Subcutaneous abdominal adipose tissue (tissue), 5 donors: ENCODE results near the gene POU2F2.

Experiments
- H3K27ac ChIP-seq: one replicate; pipeline ENCODE4 v1.7.0; 2013; ENCODE audit warnings: low read depth, mild to moderate bottlenecking, inconsistent platforms, low read length, moderate library complexity
- H3K27me3 ChIP-seq, 5 donors: one replicate each; pipeline ENCODE4 v1.7.0; 2013; ENCODE audit warnings: low read length in 5 of 5, inconsistent platforms in 1 of 5; ENCODE audit not compliant: control insufficient read depth in 5 of 5, insufficient read depth in 4 of 5
- H3K36me3 ChIP-seq, 5 donors: one replicate each; pipeline ENCODE4 v1.7.0; 2013; ENCODE audit warnings: low read length in 5 of 5; ENCODE audit not compliant: control insufficient read depth in 5 of 5, insufficient read depth in 5 of 5
- H3K4me1 ChIP-seq, 5 donors: one replicate each; pipeline ENCODE4 v1.7.0; 2013; ENCODE audit warnings: low read length in 5 of 5, mild to moderate bottlenecking in 3 of 5, moderate library complexity in 1 of 5; ENCODE audit not compliant: control insufficient read depth in 5 of 5, insufficient read depth in 5 of 5
- H3K4me3 ChIP-seq, 5 donors: one replicate each; pipeline ENCODE4 v1.7.0; 2013; ENCODE audit warnings: low read length in 5 of 5, low read depth in 1 of 5
- H3K9ac ChIP-seq, 5 donors: one replicate each; pipeline ENCODE4 v1.7.0; 2013; ENCODE audit warnings: low read length in 5 of 5, mild to moderate bottlenecking in 4 of 5, moderate library complexity in 3 of 5
- H3K9me3 ChIP-seq, 5 donors: one replicate each; pipeline ENCODE4 v1.7.0; 2013; ENCODE audit warnings: low read length in 5 of 5; ENCODE audit not compliant: control insufficient read depth in 5 of 5
- donor health status: healthy.
- donor health status: healthy.
- donor health status: healthy.
- donor health status: healthy.
- donor health status: healthy.

Gene POU2F2

DNA sequence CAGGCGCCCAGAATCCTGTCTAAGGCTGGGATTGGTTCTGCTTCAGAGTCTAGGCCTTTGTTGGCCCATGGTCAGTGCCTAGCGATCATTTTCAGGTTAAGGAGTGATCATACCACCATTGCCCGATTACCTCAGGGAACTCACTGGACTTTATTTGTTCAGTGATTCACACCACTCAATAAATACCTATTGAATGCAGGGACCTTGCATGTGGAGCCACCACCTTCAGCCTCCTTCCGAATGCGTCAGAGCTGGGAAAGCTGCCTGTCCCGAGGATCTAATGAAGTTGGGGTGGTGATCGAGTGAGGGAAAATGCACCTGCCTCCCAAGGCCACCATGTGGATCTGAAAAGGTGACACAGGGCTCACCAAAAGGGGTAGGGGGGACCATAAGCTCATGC, 40.0 kb upstream of the POU2F2 start:
- Histone ChIP-seq H3K27me3 (peaks cover 12 to 47% (median 42%) of the 10 kb centered on the region in 5 donors), H3K4me3 (no peak overlapping the region), H3K36me3 (no peaks in the 10 kb centered on the region)

DNA sequence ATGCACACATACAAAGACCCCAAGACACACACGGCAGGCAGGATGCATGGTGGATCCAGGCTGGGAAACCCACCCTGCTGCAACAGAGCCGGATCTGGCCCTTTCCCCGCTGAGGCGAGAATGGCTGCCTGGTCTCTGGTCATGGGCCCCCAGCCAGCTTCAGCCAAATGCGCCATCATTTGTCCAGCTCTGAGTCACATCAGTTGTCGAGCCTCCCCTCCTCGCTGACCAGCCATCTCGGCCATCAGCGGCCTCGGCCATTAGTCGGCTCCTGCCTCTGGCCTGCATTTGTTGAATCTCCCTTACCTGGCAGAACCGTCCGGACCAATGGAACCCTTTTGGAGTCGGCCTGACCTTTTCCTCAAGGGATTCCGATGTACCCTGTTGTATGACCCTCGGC, 38.5 kb upstream of the POU2F2 start:
- peaks cover 12 to 41% (median 41%) of the 10 kb centered on the region in 5 donors for H3K27me3 ChIP-seq
- H3K9me3 ChIP-seq: no peaks in the 10 kb centered on the region
- H3K27ac ChIP-seq: no peak overlapping the region
- no peak overlapping the region for H3K4me3 ChIP-seq
- no peaks in the 10 kb centered on the region for H3K36me3 ChIP-seq
- no peak overlapping the region for H3K9ac ChIP-seq
- H3K4me1 ChIP-seq: peaks cover 0 to 3% (median 2%) of the 10 kb centered on the region in 5 donors

More for the DNA sequence above, 40.0 kb upstream of the POU2F2 start:
- Histone ChIP-seq H3K9ac (no peak overlapping the region), H3K4me1 (peaks cover 0 to 14% (median 9%) of the 10 kb centered on the region in 5 donors), H3K27ac (no peak overlapping the region), H3K9me3 (no peaks in the 10 kb centered on the region)

DNA sequence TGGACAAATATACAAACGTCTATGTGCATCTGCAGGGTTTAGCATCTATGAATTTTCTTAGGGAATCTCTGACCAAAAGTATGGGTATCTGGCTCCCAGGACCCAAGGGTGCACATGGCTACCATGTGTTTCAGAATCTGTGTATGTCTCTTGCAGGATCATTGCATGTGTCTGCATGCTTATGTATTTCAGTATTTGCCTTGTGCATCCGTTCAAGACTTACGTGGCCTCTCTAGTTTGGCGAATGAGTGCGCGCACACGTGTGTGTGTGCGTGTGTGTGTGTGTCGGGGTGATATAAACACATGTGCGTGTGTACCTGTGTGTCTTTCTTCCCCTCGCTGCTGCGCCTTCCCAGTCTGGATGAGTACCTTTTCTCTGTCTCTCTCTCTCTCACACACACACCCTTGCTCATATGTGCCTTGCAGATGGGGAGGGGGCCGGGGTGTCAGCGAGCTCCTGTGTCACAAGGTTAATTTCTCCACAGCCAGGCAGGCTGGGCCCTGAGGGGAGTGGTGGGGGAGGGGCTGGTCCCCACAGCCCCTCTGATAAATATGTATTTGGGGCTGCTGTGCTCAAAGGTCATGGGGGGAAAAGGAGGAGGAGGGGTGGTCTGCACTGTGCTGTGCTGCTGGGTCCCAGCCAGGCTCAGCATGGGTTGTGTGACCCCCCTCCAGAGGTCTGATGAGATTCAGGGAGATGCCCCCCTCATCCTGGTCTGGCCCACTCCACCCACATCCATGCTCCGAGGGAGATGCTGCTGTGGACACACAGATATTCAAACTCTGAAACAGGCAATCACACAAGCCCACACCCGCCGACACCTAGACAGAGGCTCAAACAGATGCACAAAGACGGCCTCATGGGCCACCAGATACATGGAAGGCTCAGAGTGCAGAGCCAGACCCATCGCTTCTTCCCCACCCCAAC, 37.5 kb upstream of the POU2F2 start:
- no peak overlapping the region for H3K27ac ChIP-seq
- no peaks in the 10 kb centered on the region for H3K9me3 ChIP-seq
- no peak overlapping the region for H3K9ac ChIP-seq
- no peaks in the 10 kb centered on the region for H3K36me3 ChIP-seq
- H3K4me1 ChIP-seq: no peaks in the 10 kb centered on the region
- peaks cover 2 to 35% (median 32%) of the 10 kb centered on the region in 5 donors for H3K27me3 ChIP-seq
- no peak overlapping the region for H3K4me3 ChIP-seq

DNA sequence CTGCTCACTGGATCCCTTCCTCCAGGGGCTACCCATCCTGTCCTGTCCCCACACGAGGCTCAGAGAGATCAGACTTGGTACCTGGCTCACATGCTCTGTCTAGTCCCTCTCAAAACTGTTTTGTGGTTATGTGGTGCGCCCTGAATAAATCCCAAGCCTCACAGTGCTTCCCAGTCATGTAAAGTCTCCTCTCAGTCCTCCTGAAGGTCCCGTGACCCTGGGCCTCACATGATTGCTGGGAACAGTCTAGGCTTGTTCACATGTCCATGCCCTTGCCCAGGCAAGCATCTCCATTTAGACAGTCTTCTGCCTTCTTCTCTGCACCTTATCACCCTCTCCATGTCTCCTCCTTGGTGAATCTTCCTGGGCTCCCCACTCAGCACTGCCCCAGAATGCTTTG, 36.0 kb upstream of the POU2F2 start:
- H3K27ac ChIP-seq: no peak overlapping the region
- peaks cover 3 to 24% (median 18%) of the 10 kb centered on the region in 5 donors for H3K27me3 ChIP-seq
- no peaks in the 10 kb centered on the region for H3K9me3 ChIP-seq
- no peak overlapping the region for H3K9ac ChIP-seq
- no peaks in the 10 kb centered on the region for H3K4me1 ChIP-seq
- H3K36me3 ChIP-seq: no peaks in the 10 kb centered on the region
- no peak overlapping the region for H3K4me3 ChIP-seq

DNA sequence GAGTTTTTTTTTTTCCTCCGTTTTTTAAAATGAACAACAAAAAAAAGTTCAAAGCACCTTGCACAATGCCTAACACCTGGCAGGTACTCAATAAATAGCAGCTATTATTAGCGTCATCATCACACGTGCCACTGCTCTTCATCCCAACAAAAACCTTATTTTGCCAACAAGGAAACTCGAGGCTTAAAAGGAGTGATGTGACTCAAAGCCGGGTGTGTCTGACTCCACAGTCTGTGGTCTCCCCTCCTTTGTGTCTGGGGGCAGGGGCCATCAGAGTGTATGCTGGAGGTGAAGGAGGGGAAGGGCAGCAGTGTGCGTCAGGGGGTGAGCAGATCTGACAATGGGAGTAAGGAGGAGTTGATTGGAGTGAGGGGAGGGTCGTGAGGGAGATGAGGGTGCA, 34.1 kb upstream of the POU2F2 start:
- H3K27me3 ChIP-seq: peaks cover 13 to 28% (median 21%) of the 10 kb centered on the region in 5 donors
- H3K27ac ChIP-seq: no peak overlapping the region
- H3K36me3 ChIP-seq: no peaks in the 10 kb centered on the region
- H3K4me3 ChIP-seq: no peak overlapping the region
- no peaks in the 10 kb centered on the region for H3K4me1 ChIP-seq
- no peaks in the 10 kb centered on the region for H3K9me3 ChIP-seq
- H3K9ac ChIP-seq: no peak overlapping the region

DNA sequence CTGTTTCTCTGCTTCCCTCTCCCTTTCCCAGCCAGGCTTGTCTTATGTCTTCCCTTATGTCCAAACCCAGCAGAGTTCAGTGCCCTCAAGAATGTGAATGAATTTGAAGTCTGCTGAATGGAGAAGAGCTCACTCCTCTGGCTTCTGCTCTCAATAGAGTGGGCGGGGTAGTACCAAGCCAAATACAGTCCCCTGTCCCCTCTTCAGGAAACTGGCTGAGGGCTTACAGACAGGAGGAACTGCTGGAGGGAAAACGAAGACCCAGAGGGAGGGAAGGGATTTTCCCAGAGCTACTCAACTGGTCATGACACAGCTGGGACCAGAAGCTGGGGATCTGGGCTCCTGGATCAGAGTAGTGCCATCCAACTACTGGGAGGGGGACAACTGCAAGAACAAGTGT, 32.9 kb upstream of the POU2F2 start:
- Histone ChIP-seq H3K4me1 (no peaks in the 10 kb centered on the region), H3K9ac (no peak overlapping the region), H3K27me3 (peaks cover 13 to 28% (median 19%) of the 10 kb centered on the region in 5 donors), H3K27ac (no peak overlapping the region), H3K4me3 (no peak overlapping the region), H3K9me3 (no peaks in the 10 kb centered on the region), H3K36me3 (no peaks in the 10 kb centered on the region)

DNA sequence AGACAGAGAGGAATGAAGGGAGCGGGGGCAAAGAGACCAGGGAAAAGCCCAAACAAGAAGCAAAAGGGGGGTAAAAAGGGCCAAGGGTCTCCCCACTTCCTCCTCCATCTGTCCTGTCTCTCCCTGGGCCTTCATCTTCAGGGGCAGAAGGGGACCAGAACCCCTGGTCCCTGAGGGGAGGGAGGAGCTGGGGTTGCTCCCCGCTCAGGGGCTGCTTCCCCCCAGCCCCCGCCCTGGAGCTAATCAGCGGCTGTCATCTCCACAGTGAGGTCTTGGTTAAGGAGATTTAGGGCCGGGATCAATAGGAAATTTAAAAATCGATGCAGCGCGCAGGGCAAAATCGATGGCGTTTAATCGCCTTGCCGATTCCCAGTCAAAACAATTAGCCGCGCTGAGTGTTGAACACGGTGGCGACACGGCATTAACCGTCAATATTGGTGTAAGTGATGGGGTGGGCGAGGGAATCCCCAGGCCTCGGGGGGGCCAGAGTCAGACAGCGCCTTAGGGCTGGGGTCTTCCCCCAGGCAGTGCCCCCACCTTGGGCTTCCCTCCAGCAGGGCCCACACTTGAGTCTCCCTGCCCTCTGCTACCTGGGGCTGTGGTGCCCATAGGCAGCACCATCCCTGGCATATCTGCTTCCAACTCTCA, 29.5 kb upstream of the POU2F2 start:
- H3K27ac ChIP-seq: no peak overlapping the region
- peaks cover 0 to 16% (median 10%) of the 10 kb centered on the region in 5 donors for H3K4me1 ChIP-seq
- H3K9ac ChIP-seq: no peak overlapping the region
- no peaks in the 10 kb centered on the region for H3K9me3 ChIP-seq
- peaks cover 7 to 26% (median 13%) of the 10 kb centered on the region in 5 donors for H3K27me3 ChIP-seq
- H3K4me3 ChIP-seq: no peak overlapping the region
- H3K36me3 ChIP-seq: no peaks in the 10 kb centered on the region

DNA sequence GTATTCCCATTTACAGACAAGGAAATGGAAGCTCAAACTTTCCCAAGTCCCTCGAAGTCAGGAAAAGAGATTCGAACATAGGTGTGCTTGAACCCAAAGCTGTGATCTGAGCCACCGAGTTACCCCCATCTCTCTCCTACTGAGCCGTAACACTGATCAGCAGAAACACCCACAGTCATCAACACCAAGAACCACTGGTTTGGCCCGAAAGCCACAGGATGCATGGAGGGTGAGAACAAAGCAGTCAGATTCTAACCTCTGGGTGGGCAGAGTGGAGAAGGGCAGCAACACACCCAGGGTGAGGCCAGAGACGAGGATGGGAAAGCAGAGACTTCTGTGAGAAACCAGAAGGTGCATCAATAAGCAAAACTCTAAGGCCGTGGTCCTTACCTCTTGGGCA, 27.7 kb upstream of the POU2F2 start:
- Histone ChIP-seq H3K27me3 (peaks cover 9 to 32% (median 21%) of the 10 kb centered on the region in 5 donors), H3K9me3 (no peaks in the 10 kb centered on the region), H3K4me3 (no peak overlapping the region), H3K27ac (no peak overlapping the region), H3K9ac (no peak overlapping the region), H3K36me3 (no peaks in the 10 kb centered on the region), H3K4me1 (peaks cover 0 to 16% (median 10%) of the 10 kb centered on the region in 5 donors)

DNA sequence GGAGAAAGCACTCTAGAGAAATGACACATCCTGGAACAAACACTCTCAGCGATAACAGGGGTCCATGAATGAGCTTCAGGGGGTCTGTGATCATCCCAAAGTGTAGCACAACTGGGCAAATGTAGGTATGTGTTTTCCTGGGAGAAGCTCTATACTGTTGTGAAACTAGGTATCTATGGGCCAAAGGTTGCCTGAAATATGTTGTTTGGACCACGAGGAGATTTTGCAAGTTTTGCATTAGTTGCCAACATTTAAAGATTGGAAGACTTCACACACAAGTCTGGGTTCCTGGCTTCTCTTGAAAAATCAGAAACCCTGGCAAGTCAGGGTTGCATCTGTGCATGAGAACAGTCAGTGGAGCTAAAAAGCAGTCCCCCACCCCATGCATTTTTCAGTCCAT, 26.7 kb upstream of the POU2F2 start:
- no peaks in the 10 kb centered on the region for H3K9me3 ChIP-seq
- H3K36me3 ChIP-seq: no peaks in the 10 kb centered on the region
- H3K27me3 ChIP-seq: peaks cover 13 to 42% (median 28%) of the 10 kb centered on the region in 5 donors
- H3K4me3 ChIP-seq: no peak overlapping the region
- no peak overlapping the region for H3K9ac ChIP-seq
- no peak overlapping the region for H3K27ac ChIP-seq
- peaks cover 0 to 16% (median 10%) of the 10 kb centered on the region in 5 donors for H3K4me1 ChIP-seq

DNA sequence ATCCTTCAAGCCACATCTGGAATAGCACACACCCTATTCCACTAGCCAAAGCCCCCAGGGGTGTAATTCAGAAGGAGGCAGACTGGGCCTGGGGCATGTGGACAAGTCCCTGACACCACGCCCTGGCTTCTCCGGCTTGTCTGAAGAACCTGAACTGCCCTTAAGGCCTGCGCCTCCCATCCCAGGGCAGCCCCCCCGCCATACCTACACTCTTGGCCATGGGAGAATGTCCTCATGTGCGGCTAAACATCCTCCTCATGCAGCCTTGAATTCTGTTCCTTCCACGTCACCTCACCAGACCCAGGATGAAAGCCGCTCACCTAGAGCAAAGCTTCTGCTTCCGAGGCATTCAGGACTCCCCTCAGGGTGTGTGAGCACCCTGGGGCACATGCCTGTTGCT, 24.3 kb upstream of the POU2F2 start:
- H3K36me3 ChIP-seq: no peaks in the 10 kb centered on the region
- H3K9me3 ChIP-seq: no peaks in the 10 kb centered on the region
- peaks cover 16 to 42% (median 39%) of the 10 kb centered on the region in 5 donors for H3K27me3 ChIP-seq
- no peak overlapping the region for H3K4me3 ChIP-seq
- no peak overlapping the region for H3K9ac ChIP-seq
- H3K27ac ChIP-seq: no peak overlapping the region
- H3K4me1 ChIP-seq: peaks cover 0 to 16% (median 10%) of the 10 kb centered on the region in 5 donors
